Esophagus squamous epithelium (tissue), 4 donors: ENCODE results near the gene PTMA.

ENCODE experiments used
- POLR2A ChIP-seq, 4 donors: fragments of 450-650 bp; IDR thresholded peaks; one replicate each; pipeline ENCODE4 v1.6.1; 2017; ENCODE audit warnings: antibody characterized with exemption in 4 of 4, mild to moderate bottlenecking in 4 of 4, moderate library complexity in 3 of 4
- TF ChIP-seq, protein P1 (sequence below), 6 experiments: fragments of 450-650 bp in 4 of 6; fragments of 200-600 bp in 2 of 6; sonication (generic) in 2 of 6; IDR thresholded peaks; one replicate each; pipeline ENCODE4 v1.5.1; 2016 to 2019; ENCODE audit warnings: antibody characterized with exemption in 6 of 6, mild to moderate bottlenecking in 4 of 6, moderate library complexity in 4 of 6

- TF ChIP-seq, protein P1, sequence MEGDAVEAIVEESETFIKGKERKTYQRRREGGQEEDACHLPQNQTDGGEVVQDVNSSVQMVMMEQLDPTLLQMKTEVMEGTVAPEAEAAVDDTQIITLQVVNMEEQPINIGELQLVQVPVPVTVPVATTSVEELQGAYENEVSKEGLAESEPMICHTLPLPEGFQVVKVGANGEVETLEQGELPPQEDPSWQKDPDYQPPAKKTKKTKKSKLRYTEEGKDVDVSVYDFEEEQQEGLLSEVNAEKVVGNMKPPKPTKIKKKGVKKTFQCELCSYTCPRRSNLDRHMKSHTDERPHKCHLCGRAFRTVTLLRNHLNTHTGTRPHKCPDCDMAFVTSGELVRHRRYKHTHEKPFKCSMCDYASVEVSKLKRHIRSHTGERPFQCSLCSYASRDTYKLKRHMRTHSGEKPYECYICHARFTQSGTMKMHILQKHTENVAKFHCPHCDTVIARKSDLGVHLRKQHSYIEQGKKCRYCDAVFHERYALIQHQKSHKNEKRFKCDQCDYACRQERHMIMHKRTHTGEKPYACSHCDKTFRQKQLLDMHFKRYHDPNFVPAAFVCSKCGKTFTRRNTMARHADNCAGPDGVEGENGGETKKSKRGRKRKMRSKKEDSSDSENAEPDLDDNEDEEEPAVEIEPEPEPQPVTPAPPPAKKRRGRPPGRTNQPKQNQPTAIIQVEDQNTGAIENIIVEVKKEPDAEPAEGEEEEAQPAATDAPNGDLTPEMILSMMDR (IDR thresholded peaks at IDR 0.05) = no peak
- no peak for TF ChIP-seq POLR2A (IDR thresholded peaks at IDR 0.05)
Observed at GRCh38 chr2:231676243-231676642, 32.1 kb upstream of the PTMA start.
